Left forelimb (tissue), 1 donor: ENCODE data around the gene RING1.

Experiments
- DNase-seq: peaks from one replicate; pipeline ENCODE4 v3.0.0-alpha.2; 2018; ENCODE audit warnings: low spot score

Gene RING1

DNA sequence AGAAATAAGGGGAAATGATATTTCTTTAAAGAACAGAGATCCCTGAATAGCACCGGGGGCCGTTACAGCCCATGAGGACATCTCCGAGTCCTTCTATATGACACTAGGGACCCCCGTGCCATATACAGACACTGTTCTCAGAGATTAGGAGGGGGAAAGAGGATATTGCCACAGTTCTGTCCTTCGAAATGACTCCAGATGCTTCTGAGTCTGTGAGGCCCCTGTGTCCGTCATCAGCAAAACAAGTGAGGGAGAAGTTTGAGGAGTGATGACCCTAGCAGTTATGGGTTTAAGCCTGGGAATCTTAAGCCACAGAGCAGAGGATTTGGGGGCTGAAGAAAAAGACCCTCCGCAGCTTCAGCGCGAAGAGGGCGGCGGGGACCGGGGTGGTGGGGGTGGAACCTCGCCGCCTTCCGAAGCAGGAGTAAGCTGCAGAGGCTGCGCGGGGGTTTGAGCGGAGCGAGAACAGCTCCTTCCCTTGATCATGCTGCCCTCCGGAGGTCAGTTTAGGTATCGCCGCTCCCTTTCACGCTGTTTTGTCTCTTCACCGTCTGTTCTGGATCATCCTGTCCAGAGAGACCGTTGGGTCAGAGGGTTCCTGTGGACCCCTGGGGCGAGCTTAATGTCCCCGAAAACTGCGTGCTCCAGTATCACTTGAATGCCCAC is 39.8 kb downstream of the RING1 start:
- DNase-seq, result peak; percentile 92

DNA sequence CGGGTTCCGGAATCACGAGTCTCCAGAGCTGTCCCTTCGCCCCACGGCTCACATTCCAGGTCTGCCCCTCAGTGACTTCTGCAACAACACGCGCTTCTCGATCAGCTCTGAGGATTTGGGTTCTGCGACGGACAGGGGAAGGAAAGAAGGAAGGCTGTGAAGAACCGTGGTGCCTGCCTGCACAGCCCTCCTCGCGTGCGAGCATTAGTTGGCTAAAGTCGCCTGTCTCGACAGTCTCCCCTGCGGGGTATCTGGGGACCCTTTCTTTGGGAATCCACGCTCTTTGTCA is 40.3 kb downstream of the RING1 start:
- no peak for DNase-seq

GRCh38 chr6:33248932-33249731 is 40.8 kb downstream of the RING1 start:
- DNase-seq, result peak; percentile 93

DNA sequence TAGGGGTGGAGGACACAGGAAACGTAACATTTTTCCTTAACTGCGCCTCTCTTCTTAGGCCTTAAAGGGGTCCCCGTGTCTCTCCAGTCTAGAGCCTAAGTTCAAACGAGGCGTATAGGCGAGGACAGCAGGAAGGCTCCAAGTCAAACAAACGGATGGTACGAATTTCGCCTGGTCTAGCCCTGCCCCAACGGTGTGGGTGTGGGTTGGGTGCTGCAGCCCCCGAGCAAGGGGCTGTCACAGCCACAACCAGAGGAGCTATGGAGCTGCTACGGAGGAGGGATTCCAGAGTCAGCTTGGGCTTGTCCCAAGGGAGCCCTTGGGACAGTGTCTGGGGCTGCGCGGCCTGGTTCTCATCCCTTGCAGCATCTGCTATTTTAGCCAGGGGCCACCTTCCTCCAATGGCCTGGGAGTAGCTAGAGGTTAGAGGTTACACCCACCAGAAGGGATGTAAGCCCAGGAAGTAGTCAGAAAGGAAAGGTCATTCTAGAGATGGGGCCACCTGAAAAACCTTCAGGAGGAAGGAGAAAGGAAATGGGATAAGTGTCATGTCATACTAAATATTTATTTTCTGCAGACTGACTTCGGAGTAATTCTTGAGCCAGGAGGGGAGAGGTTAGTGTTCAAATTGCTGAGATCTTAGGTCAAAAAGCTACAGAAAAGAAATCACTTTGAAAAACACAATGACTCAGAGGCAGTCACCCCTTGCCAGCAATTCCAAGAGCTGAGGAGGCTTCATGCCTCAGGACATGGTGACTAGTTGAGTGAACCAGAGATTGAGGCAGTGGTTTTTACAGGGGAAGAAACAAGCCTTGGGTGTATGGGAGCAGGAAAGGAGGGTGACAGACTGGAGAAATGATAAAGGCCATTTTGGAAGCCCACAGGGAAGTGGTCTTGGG is 41.7 kb downstream of the RING1 start:
- DNase-seq, result peak; percentile 5

GRCh38 chr6:33250731-33251130 is 42.4 kb downstream of the RING1 start:
- DNase-seq, result peak; percentile 61

- peak; percentile 22 for DNase-seq
These were observed 43.2 kb downstream of the RING1 start for GRCh38 chr6:33251395-33252012.

- DNase-seq, result no peak
These were observed 44.5 kb downstream of the RING1 start for GRCh38 chr6:33252759-33253158.

GRCh38 chr6:33254591-33254990 is 46.3 kb downstream of the RING1 start:
- DNase-seq, result no peak

DNA sequence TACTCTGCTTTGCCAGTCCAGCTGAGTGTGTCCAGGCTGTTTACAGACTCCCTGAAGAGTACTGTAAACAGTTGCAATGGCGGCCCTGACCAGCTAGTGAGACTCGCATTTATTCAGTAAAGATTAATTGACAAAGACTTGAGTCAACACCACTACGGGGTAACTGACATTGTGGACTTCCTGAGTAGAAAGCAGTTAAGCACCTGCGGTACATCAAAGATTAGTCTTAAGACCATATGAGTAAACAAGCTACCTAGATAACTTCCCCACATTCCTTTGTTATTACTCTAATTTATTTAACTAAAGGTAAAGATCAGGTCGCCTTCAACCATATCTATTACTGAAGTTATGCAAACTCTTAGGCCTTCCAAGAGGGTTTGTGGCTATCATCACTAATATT is 50.7 kb downstream of the RING1 start:
- DNase-seq, result no peak
